Sigmoid colon (tissue), 4 donors: Measurements from ENCODE around the gene INPP5D.

Experiments
- CTCF ChIP-seq, 4 experiments: fragments of 450-650 bp in 3 of 4; fragments of 200-600 bp in 1 of 4; IDR thresholded peaks; one replicate each; pipeline ENCODE4 v1.5.1; 2016 to 2019; ENCODE audit warnings: antibody characterized with exemption in 4 of 4, mild to moderate bottlenecking in 3 of 4, moderate library complexity in 2 of 4
- EP300 ChIP-seq, 4 donors: sonication (generic); formaldehyde crosslinking; IDR thresholded peaks; one replicate each; pipeline ENCODE4 v1.6.1; 2017; ENCODE audit warnings: antibody characterized with exemption in 4 of 4
- POLR2A ChIP-seq, 2 donors: fragments of 450-650 bp; IDR thresholded peaks; one replicate each; pipeline ENCODE4 v1.6.1; 2016; ENCODE audit warnings: antibody characterized with exemption in 2 of 2, mild to moderate bottlenecking in 2 of 2, moderate library complexity in 2 of 2
- POLR2AphosphoS5 ChIP-seq, 4 donors: sonication (generic); formaldehyde crosslinking; IDR thresholded peaks; one replicate each; pipeline ENCODE4 v1.6.1; 2017; ENCODE audit warnings: antibody characterized with exemption in 4 of 4

- no peak for TF ChIP-seq POLR2A (IDR thresholded peaks at IDR 0.05)
- TF ChIP-seq CTCF (IDR thresholded peaks at IDR 0.05), result no peak
- no peak for TF ChIP-seq POLR2AphosphoS5 (IDR thresholded peaks at IDR 0.05)
- TF ChIP-seq EP300 (IDR thresholded peaks at IDR 0.05), result no peak
Observed at GRCh38 chr2:233011702-233012131, 48.4 kb upstream of the INPP5D start.
